Stimulated activated CD4-positive, alpha-beta T cell treated with anti-CD3 and anti-CD28 coated beads, Interleukin-4, amount 100 ng/mL, for 48 hours (primary cell): Measurements from ENCODE around the gene FBXO41.

ENCODE experiments used
- DNase-seq, 2 donors: peaks; one replicate each; pipeline ENCODE4 v3.0.0-alpha.2; 2020; ENCODE audit warnings: low read depth in 2 of 2

Gene FBXO41, protein sequence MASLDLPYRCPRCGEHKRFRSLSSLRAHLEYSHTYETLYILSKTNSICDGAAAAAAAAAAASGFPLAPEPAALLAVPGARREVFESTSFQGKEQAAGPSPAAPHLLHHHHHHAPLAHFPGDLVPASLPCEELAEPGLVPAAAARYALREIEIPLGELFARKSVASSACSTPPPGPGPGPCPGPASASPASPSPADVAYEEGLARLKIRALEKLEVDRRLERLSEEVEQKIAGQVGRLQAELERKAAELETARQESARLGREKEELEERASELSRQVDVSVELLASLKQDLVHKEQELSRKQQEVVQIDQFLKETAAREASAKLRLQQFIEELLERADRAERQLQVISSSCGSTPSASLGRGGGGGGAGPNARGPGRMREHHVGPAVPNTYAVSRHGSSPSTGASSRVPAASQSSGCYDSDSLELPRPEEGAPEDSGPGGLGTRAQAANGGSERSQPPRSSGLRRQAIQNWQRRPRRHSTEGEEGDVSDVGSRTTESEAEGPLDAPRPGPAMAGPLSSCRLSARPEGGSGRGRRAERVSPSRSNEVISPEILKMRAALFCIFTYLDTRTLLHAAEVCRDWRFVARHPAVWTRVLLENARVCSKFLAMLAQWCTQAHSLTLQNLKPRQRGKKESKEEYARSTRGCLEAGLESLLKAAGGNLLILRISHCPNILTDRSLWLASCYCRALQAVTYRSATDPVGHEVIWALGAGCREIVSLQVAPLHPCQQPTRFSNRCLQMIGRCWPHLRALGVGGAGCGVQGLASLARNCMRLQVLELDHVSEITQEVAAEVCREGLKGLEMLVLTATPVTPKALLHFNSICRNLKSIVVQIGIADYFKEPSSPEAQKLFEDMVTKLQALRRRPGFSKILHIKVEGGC

DNA sequence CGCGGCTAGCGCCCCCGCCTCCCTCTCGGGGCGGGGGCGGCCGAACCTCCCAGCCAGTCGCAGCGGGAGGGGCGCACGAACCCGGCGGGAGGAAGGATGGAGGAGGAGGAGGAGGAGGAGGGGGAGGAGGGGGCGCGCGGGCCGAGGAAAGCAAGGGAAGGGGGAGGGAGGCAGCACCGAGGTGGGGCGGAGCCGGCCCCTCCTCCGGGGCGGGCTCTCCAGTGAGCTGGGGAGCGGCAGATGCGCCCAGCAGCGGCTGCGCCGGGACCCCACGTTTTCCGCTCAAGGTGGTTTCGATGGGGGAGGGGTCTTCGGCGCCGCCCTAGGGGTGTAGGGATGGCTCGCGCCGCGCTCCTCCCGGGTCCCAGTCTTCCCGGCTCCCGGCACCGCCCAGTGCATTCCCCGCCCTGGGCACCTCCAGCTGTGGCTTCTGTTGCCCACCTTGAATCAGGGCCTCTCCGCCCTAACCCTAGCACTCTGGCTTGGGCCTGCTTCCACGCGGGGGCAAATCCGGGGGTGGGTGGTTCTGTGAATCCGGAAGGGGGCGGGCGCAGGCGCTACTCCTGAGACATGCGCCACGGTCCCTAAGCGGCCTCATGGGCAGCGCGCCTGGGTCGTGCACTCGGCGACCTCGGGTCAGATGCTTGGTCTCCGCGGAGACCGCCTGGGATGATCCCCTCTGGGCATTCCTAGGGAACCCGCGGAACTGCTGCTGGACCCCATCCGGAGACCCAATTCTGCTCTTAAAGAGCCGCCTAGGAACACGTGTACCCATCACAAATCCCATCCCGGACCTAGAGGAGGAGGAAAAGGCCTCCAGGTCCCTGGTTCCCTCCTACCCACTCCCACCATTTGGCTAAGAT lies at the start of gene FBXO41:
Gene FBXO41, minus strand, starts transcription at position 183 of the 863 bp plus-strand sequence. CDS start 14,848 bp downstream, outside the sequence.
- DNase-seq, result peak; percentile 64 to 72

DNA sequence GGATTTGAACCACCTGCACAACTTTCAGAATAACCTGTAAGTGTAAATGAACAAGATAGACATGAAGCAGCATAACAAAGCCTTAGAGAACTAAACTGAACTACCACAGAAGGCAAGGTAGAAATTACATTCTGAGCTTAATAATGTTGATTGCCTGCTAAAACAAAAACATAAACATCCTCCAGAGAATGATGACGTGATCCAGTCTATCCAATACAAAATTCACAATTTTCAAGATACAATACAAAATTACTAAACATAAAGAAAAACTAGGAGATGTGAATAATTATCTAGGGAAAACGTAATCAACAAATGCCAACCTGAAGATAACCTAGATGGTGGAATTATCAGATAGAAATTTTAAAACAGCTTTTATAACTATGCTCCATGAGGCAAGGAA lies 49.8 kb upstream of the FBXO41 start:
- DNase-seq, result no peak

DNA sequence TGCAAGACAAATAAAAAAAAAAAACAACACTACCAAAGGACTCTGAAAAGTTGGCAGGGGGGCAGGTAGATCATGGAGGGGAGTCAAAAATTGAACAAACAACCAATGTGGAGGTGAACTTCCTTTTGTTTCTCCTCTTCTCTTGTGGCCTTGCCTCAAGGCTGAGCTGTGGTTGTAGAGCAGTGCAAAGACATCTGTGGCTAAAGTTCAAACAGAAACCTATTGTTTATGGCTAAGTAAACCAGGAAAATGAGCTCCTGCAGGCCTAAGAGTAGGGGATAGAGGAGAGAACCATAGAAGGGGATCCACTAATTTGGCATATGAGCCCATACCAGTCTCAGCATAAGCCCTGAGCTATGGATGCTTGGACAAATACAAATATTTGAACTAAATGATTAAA lies 49.3 kb upstream of the FBXO41 start:
- DNase-seq, result no peak

DNA sequence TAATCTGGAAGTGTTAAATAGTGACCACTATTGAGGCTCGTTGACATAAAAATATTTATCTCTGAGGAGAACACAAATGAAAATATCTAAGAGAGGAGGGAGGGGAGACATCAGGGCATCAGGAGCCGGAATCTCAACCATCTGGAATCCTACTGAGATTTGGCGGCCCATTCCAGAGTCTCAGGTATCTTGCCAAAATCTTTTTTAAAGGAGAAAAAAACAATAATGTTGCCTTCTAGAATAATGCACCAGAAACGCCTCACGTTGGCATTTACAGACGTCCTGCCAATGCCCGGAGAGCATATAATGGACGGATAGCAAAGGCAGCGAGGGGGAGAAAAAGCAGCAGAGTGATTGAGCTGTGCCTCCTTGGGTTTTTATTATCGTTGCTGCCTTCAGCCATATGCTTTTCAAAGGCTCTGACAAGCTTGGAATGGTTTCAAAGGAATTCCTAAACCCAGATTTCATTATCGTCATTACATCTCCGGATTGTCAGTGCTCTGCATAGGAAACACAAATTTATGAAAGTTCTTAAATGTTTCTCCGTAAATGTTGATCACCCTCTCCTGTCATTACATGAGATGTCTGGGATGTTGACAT lies 39.9 kb upstream of the FBXO41 start:
- DNase-seq, result no peak

DNA sequence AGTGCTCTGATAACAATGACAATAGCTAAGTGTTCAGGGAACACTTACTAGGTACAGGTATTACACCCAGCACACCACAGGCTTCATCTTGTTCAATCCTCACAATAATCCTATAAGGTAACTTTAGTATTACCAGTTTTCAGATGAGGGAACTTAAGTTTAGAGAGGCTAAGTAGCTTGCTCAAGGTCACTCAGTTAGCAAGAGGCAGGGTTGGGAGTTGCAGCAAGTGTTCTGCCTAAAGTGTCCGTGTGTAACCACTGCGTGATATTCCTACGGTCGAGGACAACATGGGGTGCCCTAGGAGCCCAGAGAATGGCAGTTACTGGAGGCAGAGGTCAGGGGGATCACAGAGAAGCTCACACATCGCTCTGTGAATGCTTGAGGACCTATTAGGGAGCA lies 39.3 kb upstream of the FBXO41 start:
- DNase-seq, result no peak

DNA sequence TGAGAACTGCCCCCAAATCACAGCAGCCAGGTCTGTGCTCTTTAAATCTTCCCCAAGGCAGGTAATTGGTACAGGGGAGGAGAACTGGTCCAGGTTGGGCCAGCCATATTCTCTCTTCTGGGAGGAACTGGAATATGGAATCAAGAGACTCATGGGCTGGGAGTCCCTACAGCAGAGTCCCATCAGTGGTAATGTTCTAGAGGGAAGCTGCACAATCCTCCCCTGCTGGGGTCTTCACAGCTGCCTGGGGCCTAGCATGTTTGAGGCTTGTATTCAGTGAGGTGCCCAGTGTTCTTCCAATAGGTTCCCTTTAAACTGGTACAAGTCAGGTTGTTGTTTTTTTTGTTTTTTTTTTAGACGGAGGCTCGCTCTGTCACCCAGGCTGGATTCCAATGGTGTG lies 30.2 kb upstream of the FBXO41 start:
- no peak for DNase-seq

DNA sequence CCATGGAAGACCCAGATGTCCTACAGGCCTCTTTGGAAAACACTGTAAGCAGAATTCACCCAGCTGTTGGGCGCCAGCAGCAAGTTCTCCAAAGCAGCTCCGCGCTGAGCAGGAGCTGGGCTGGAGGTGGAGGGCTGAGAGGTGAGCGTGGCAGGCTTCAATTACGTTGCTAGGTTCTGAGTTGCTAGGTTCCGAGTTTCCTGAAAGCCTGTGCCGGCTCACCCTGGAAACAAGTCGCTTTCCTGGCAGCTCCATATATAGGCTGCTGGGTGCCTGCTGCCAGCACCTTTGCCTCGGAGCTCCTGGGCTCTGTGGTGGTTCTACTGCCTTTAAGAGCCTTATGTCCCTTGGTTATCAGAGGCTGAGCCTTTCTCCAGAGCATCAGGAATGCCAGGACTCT lies 23.4 kb upstream of the FBXO41 start:
- DNase-seq, result no peak

DNA sequence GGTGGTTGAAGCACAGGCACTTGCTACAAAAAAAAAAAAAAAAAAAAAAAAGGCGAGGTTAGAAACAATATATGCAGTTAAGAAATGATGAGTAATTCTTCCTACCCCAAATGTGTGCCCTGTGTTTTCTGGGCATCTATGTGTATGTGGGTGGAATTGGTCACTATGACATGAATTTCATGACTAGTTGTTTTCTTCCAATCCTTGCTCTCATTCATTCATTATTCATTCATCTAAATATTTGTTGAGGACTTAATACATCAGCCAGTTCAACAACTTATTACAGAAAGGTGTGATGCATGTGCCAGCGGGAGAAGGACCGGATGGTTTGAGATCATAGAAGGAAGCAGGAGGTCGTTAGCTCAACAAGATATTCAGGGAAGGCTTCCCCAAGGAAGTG lies 17.4 kb upstream of the FBXO41 start:
- no peak for DNase-seq

DNA sequence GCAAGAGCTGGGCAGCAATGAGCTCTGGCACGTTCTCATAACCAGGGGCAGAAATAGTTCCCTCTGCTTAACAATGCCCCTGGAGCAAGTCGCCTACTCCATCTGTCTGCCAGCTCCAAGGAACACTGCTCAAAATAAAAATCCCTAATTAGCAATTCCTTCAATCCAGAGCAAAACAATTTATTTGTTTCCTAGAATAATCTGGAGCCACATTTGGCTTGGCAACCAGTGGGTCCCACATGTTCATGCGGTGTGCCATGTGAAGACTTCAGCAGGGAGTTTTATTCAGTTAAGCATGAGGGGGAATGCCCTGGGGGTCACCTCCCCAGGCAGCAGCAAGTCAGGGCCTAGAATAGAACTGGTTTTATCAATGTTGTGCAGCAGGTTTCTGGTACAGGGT lies 16.6 kb upstream of the FBXO41 start:
- no peak for DNase-seq

DNA sequence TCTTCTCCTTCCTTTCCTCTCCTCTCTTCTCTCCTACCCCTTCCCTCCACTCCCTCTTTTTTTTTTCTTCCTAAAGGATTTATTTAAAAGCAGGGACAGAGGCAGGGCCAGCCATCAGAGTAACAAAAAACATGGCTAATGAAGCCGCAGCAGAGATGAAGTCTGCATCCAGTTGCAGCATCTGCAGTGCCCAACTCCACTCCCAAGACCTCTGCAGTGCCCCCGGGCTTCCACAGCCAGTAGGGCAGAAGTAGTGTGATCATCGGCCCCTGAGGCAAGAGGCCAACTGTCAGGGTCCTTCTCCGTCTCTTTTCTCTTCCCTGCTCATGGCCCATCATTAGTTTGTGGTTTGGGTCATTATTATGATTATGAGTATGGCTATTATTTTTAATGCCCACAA lies 13.3 kb upstream of the FBXO41 start:
- no peak for DNase-seq

DNA sequence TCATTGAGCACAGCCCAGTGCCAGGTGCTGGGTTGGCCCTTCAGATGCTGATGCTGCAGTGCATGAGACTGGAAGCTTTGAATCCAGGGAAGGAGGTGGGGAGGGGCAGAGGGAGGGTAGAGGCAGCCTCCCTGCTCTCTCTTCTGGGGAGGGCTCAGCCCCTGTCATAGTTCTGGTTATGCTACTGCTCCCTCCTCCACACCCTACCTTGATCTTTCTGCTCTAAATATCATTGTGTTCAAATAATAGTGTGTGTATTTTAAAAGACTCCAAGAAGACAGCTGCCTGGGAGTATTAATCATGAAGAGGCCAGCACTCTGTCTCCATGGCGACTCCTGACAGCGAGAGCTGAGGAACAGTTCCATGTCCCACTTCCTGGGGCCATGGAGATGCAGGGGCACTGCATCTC lies 12.9 kb upstream of the FBXO41 start:
- no peak for DNase-seq

DNA sequence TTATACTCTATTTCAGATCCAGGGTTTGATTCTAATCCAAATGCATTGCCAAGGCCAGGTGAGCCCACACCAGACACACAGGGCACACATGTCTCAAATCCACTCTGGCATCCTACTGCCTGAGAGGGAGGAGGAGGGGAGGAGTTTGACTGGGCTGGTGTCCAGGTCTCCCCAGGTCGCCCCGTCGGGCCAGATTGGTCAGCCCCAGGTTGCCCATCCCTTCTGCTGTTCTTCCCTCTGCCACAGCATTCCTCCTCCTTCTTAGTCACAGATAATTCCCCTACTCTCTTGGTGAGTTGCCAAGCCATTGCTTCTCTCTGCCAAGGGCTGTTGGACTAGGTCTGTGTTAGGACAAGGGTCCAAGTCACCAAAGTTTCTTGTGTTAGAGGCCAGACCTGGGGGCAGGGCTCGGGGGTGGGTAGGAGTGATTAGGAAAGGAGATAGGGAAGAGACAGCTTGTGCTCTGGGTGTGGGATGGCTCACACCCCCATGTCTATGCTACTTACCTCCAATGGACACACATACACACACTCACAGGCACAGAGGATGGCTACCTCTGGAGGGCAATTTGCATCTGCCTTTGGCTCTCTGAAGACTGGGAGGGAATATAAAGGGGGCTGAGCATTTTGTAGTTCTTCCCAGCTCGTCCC lies 11.6 kb upstream of the FBXO41 start:
- DNase-seq, result no peak

DNA sequence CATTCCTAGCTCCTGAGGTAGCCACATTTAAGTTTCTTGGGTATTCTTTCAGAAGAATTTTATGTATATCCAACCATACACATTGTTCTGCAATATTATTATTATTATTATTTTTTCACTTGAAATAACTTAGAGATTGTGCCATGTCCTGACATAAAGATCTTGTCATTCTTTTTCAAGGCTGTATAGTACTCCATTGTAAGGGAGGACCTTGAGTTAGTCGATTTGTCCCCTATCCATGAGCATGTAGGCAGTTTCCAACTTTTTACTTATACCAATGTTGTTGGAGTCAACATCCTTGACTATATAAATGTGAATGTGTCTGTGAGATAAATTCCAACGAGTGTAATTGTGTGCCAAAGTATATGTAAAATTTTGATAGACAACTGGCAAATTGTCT lies 10.0 kb upstream of the FBXO41 start:
- DNase-seq, result no peak

DNA sequence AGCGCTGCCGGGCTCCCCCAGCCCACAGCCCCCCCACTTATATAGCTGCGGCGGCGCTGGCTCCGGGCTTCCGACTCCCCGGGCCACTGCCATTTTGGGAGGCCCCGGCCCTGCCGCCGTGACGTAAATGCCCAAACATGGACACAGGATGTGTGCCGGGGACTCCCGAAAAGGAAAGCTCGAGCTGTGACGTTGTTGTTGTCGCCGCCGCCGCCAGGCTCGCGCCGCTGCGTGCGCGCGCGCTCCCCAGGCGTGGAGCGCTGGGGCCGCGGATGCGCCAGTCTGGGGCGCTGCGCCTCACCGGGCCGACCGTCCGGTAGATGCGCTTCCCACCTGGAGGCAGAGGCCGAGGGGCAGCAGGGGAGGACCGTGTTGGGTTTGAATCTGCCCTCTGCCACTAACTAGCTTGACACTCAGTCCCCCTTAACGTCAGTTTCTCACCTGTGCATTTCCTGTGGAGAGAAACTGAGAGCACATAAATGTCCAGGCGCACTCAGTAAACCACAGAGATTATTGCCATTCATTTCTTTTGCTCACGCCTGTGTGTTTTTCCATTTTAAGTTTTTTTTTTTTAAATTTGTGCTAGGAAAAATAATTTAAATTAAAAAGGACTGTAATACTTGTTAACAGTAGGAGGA lies 9.4 kb upstream of the FBXO41 start, which contains the start of gene EGR4:
Gene EGR4, minus strand, starts transcription at position 15 of the 638 bp plus-strand sequence. CDS start 231 bp downstream, outside the sequence.
- peak; percentile 78 to 86 for DNase-seq

DNA sequence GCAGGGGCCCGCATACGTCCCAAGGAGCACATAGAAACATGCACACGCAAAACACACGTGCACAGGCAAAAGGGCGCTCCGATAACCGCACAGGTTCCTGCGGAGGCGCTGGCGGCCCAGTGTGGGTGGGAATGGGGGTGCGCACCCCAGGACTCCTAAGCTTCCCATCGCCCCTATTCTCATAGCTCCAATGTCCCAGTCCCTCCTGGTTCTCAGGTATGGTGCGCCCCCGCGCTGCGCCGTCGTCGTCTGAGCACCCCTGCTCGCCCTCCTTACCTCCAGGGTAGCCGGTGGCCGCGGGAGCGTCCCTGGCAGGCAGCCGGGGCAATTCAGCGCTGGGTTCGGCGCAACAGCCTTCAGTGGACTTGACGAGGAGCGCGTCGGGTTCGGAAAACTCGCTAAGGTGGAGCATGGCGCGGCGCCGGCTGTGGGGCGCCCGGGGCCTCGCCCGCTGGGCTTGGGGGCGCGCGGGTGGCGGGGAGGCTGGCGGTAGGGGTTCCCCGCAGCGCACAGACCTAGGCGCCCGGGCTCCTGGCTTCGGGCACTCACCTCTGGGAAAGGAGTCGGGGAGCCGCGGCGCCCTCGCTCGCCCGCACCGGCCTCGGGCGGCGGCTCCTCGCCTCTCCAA lies 8.7 kb upstream of the FBXO41 start:
- no peak for DNase-seq

DNA sequence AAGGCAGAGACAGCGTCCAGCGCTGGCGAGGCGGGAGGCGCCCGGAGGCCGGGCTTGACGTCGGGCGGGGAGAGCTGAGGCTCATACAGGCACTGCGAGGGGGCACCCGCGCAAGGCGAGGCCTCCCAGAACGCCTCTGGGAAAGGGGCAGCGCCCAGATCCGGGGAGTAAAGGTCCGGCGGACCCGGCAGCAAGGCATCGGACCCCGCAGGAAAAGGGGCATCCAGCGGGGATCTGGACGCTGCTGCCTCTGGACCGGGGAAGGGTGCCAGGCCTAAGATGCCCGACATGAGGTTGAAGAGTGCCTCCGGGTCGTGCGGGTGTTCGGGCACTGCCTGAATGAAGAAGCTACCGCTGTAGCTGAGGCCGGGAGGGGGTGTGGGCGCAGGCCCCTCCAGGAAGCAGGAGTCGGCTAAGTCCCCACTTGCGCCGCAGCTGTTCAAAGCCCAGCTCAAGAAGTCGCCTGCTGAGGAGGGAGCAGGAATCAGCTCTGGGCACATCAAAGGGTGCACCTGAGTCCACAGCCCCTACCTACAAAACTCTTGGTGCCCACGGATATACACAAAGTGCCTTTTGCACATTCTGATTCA lies 8.1 kb upstream of the FBXO41 start:
- no peak for DNase-seq

DNA sequence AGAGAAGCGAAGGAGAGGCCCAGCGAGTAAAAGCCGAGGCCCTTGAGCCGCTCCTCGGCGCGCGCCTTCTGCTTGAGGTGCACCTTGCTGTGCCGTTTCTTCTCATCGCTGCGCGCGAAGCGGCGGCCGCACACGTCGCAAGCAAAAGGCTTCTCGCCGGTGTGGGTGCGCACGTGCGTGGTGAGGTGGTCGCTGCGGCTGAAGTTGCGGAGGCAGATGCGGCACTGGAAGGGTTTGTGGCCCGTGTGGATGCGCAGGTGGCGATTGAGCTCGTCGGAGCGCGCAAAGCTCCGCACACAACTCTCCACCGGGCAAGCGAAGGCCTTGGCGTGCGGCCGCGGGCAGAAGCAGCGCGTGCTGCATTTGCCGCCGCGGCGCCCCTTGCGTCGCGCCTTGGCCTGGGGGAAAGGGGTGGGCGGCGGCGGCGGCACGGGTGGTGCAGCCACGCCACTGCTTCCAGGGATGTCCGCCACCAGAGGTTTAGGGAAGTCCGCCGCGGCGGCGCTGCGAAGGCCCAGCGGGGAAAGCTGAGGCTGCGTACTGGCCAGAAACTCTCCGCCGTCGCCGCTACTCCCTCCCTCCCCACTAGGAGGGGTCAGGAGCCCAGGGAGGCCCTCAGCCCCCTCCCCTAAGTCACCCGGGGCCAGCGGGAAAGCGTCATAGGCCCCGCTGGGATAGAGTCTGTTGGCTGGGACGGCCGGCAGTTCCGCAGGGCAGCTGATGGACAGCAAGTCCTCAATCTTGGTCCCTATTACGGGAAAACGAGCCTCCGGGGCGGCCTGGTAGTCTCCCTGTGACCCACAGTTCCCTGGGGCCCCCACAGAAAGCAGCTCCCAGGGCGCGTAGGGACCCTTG lies 7.4 kb upstream of the FBXO41 start:
- no peak for DNase-seq

DNA sequence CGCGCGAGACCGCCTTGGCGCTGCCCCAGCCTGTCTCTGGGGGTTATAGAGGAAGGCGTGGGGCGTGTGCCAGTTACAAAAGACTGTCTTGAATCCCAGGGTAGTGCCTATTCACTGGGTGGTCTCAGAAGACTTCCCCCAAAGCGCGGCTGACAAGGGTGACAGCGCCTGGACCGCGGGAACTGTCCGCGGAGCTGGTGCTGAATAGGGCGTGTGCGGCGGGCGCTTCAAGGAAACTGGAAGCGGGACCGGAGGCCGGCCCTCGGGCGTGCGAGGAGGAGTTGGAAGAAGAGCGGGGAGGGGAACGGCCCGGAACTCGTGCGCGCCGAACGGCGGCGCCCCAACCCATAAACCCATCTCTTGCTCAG lies 6.8 kb upstream of the FBXO41 start:
- peak; percentile 48 to 49 for DNase-seq
